Astrocyte (in vitro differentiated cells and primary cell): Measurements from ENCODE around the gene CLASP1.

Experiments used
- CTCF ChIP-seq: IDR thresholded peaks from 2 replicates; pipeline ENCODE4 v1.5.1; 2011; ENCODE audit warnings: low read depth, mild to moderate bottlenecking, inconsistent platforms, low read length, moderate library complexity; ENCODE audit not compliant: insufficient read depth
- EZH2 ChIP-seq: IDR thresholded peaks from 2 replicates; pipeline ENCODE4 v1.6.1; 2012; ENCODE audit warnings: mild to moderate bottlenecking, low read length, inconsistent platforms; ENCODE audit not compliant: insufficient read depth

GRCh38 chr2:121490584-121491133 is 158.6 kb downstream of the CLASP1 start:
- TF ChIP-seq CTCF = no peak
- TF ChIP-seq EZH2 = no peak
